GM21367 (cell line): ENCODE data around the gene KRT12.
"Not testable (repeated sequence)": the region's sequence is repeated elsewhere in the genome, so short reads cannot be mapped to it uniquely, and the experiment has no call there.

Source experiments
- ATAC-seq: cut with Tn5 transposase; IDR thresholded peaks from one replicate; pipeline ENCODE4 v1.9.1; 2021; ENCODE audit not compliant: unreplicated experiment

Gene KRT12

GRCh38 chr17:40884708-40885512, 17.9 kb upstream of the KRT12 start, which contains the start of gene KRT20:
KRT20 (minus strand) TSS chr17:40885242; CDS start chr17:40885185, 57 bp downstream.
- no peak for ATAC-seq

GRCh38 chr17:40883626-40884334, 16.8 kb upstream of the KRT12 start:
- no peak for ATAC-seq

DNA sequence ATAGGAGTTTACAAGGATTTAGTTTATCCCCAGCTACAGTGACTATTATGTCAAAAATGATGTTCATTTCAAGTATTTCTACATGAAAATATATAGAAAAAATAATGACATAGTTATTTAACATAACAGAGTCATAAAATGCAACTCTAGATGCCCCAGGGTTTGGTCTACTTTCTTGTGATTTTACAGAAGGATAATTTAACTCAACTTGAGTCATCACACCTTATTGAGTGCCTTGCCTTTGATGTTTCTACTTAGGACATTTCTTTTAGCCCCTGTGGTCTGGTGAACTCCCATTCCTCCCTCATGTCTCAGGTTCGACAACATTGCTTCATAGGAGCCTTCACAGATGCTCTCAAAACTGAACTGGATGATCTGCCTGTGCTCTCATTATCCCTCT, 16.0 kb upstream of the KRT12 start:
- ATAC-seq: no peak

DNA sequence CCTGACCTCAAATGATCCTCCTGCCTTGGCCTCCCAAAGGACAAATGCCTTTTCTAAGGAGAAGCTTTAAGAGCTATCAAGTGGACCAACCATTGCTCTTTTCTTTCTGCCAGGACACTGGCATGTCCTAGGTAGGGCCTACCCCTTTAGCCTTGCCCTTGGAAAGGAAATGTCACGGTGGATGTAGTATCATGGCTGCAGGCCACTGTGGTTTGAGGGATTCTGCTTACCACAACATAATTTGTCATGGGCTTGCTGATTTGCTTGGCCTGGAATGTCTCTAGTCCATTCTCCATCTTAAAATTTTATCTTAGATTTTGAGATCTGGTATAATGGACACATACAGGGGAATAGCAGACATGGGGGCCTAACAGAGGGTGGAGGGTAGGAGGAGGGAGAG, 12.0 kb upstream of the KRT12 start:
- no peak for ATAC-seq

DNA sequence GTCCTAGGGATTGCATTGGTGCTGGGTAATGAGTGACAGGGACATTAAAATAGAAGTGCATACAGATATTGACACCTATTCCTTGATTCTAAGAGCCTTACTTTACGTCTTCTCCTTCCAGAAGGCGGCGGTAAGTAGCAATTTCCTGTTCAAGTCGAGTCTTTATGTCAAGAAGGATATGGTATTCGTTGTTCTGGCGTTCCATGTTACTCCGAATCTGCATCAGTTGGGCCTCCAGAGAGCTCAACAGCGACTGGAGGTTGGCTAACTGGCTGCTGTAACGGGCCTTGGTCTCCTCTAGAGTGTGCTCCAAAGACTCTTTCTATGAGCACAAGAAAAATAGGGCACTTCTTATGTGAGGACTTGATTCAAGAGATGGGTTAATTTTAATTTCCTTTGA, 11.0 kb upstream of the KRT12 start:
- no peak for ATAC-seq

GRCh38 chr17:40873801-40874200, 6.8 kb upstream of the KRT12 start:
- ATAC-seq: no peak

DNA sequence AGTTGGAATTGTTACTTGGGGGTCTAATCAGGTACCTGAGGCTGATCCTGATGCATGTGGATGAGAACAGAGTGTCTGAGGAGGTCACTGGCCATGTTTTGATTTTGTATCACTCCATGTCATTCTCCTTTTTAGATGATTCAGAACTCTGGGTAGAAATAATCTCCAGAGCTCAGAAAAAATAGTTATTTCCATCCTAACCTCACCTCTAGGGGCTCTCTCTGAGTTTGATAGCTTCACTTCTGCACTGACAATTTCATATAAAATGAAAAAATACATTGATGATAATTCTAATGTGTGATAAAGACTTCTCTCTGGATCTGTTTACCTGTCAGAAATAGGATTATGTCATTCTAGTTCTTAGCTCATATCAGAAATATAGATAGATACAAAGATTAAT, 6.2 kb upstream of the KRT12 start:
- ATAC-seq: no peak

DNA sequence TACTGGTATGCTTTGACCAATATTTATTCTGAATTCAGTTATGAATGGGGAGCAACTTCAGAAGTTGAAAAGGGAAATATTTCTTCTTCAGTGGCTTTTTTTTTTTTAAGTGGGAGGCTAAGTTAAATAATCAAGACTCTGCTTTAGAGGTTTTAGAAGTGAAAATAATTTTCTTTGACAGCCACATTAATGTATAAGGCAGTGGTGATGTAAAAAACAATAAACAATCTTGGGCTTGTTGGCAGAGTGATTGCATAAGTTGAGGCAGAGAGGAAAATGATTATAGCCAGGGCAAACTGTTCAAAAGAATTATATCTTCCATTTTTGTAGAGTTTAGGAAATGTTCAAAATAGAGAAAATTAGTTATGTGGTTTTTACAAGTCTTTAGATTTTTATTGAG, 5.4 kb upstream of the KRT12 start:
- ATAC-seq: no peak

GRCh38 chr17:40871316-40871715, 4.3 kb upstream of the KRT12 start:
- ATAC-seq: no peak

DNA sequence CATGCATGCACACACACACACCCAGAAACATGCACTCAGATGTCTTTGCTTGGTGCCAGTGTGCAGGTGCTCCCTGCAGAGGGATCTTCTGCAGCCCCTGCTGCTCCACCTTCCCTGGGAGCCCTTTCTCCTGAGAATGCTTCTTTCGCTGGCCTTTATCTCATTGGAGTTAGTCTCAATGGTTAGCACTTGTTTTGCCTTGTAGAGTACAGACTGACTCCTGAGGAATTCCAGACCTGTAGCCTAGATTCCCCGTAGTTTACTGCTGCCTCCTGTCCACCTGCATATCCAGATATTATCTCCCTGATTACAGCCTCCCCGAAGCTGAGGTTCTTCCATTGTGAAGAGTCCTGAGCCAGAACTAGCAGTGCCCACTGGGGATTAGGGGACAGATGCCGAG, 3.1 kb upstream of the KRT12 start:
- ATAC-seq: no peak

DNA sequence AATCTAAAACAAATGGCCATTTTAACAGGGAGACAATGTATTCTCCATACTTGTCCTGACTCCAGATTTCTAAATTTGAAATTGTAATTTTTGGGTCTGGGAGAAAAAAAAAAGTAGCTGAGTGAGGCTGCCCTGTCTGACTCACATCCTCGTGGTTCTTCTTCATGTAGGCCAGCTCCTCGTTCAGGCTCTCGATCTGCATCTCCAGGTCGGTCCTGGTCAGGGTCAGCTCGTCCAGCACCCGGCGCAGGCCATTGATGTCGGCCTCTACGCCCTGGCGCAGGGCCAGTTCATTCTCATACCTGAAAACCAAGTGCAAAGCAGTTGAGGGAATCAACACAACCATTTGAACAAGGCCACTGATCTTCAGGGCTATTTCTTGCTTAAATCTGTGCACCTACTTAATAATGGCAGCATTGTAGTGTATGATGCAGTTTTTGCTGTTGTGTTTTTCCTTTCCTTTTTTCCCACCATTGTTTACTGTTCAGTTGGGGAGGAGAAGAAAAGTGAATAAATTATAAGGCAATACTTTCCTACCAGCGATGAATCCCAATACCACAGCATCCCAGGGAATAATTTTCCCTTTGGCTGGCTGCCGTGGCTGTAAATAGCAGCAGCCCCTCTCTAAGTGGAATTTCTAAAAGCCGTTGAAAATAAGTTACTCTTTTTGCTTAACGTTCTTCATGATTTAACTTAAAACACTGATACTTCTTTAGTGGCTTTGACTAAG, 2.2 kb downstream of the KRT12 start:
- ATAC-seq: no peak

- no peak for ATAC-seq
These were observed 3.9 kb downstream of the KRT12 start for GRCh38 chr17:40862985-40863733.

- ATAC-seq: no peak
These were observed 7.5 kb downstream of the KRT12 start for GRCh38 chr17:40859536-40859935.

DNA sequence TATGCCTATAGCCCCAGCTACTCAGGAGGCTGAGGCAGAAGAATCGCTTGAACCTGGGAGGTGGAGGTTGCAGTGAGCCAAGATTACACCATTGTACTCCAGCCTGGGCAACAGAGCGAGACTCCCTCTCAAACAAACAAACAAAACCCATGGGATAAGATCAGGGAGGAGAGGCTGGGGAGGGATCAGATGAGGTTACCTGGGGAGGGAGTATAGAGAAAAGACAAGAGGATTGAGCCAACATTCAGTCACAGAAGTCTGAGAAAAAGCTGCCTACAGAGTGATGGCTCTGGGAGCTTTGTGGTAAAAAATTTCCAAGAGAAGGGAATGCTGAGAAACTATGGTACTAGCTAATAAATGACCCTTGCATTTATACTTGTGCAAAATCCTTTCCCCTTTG, 8.4 kb downstream of the KRT12 start:
- not testable (repeated sequence) for ATAC-seq

DNA sequence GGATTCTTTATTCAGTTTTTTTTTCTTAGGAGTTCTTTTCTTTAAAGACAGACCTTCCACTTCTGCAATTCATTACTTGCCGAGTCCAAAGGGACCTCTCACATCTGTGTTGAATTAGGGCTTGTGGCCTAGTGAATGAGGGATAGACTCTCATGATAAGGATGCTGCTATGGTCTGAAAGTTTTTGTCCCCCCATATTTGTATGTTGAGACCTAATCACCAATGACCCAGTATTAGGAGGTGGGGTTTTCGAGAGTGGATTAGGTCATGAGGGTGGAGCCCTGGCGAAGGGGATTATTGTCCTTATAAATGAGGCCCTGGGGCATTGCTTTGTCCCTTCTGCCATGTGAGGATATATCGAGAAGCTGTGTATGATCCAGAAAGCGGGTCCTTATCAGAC, 9.5 kb downstream of the KRT12 start:
- ATAC-seq: no peak

- no peak for ATAC-seq
These were observed 12.7 kb downstream of the KRT12 start for GRCh38 chr17:40854175-40854814.

DNA sequence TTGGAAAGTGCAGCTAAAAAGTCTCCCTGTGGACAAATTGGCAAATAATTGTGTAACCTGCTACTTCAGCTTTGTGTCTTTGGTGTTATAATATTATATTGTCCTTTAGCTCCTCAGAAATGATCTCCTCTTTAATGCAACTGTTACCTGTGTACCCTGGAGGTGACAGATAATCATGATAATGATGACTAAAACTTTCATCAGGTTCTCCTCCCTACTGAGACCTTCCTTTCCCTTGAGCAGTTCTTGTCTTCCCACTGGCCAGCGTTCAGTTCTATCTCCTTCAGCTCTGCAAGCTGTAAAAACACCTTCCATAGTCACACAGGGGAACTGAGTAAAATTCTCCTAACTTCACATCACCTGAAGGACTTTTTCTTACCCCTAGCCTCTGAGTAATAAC, 14.7 kb downstream of the KRT12 start:
- ATAC-seq: no peak

GRCh38 chr17:40850293-40850972, 16.6 kb downstream of the KRT12 start:
- no peak for ATAC-seq

- no peak for ATAC-seq
These were observed 17.3 kb downstream of the KRT12 start for GRCh38 chr17:40849723-40850122.
